ENCODE results near the gene WDR33. TPM values are rescaled to one million over a fixed set of nuclear protein-coding genes. Genes with fewer than 3 reads are reported as not detected.
A peak's percentile ranks its signal among the peaks of the same experiment; 100 is the strongest.

Gene WDR33
- total RNA-seq, 1 donor from 2014 or later: 60.1 TPM

GRCh38 chr2:127719301-127720218, 91.4 kb downstream of the WDR33 start:
- no peak for DNase-seq (ENCODE audit: low spot score)

GRCh38 chr2:127718271-127718670, 92.7 kb downstream of the WDR33 start:
- DNase-seq (ENCODE audit: low spot score): no peak

GRCh38 chr2:127715778-127716449, 95.1 kb downstream of the WDR33 start:
- DNase-seq (ENCODE audit: low spot score): no peak

- DNase-seq (ENCODE audit: low spot score): no peak
Observed at GRCh38 chr2:127713562-127713961, 97.4 kb downstream of the WDR33 start.

- DNase-seq (ENCODE audit: low spot score): no peak
Observed at GRCh38 chr2:127712999-127713398, 98.0 kb downstream of the WDR33 start.

GRCh38 chr2:127709336-127709735, 101.6 kb downstream of the WDR33 start:
- DNase-seq (ENCODE audit: low spot score): no peak

GRCh38 chr2:127707890-127708648, 102.9 kb downstream of the WDR33 start:
- DNase-seq (ENCODE audit: low spot score): no peak

DNA sequence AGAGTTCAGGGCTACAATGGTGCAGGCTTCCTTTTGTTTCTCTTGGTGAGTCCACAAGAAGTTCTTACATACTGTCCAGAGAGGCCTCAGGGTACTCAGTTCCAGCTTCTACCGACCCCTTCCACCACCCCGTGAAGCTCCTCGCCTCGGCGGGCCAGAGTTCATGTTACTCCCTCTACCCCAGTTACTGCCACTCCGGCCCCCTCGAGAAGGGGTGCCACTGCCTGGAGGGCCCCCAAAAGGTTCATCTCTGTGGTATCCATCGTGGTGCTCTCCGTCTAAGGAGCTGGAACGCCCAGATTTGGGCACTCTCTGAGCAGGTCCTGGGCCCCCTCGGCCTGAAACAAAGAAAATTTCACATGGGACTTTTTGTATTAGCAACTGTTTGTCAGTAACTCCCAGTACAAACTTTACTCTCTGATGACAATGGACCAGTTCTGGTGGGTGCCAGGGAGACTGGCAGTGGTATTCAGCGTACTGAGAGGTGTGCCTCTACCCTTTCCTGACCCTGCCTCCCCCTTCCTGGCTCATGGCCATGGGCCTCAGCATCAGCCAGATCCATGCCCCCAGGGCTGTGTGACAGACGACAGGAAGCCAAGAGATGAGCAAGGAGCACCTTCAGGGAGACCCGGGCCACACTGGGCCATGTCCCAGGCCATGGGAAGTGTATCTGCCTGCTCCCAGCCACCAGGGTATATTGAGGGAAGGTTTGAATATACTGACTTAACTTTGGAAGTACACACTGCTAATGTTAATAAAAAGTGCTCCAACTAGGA, 104.6 kb downstream of the WDR33 start:
- no peak for DNase-seq (ENCODE audit: low spot score)

GRCh38 chr2:127705391-127706065, 105.4 kb downstream of the WDR33 start:
- DNase-seq (ENCODE audit: low spot score): no peak

- DNase-seq (ENCODE audit: low spot score): no peak
Observed at GRCh38 chr2:127704641-127705390, 106.2 kb downstream of the WDR33 start.

DNA sequence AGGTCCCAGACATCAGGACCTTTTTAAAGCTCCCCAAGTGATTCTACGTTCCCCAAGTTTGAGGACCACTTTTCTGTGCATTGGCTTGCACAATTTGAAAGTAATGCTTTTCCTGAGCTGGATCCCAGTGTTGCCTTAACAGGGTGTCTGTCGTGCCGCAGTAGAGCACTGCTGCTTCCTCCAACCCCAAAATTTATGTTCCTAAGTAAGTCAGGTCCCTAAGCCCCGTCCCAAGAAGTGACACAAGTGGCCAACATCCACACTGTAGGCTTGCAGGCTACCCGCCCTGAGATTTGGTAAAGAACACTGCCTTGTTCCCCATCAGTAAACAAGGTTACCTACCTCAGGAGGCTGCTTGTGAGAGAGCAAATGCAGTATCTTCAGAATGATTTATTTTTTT, 107.7 kb downstream of the WDR33 start:
- no peak for DNase-seq (ENCODE audit: low spot score)

DNA sequence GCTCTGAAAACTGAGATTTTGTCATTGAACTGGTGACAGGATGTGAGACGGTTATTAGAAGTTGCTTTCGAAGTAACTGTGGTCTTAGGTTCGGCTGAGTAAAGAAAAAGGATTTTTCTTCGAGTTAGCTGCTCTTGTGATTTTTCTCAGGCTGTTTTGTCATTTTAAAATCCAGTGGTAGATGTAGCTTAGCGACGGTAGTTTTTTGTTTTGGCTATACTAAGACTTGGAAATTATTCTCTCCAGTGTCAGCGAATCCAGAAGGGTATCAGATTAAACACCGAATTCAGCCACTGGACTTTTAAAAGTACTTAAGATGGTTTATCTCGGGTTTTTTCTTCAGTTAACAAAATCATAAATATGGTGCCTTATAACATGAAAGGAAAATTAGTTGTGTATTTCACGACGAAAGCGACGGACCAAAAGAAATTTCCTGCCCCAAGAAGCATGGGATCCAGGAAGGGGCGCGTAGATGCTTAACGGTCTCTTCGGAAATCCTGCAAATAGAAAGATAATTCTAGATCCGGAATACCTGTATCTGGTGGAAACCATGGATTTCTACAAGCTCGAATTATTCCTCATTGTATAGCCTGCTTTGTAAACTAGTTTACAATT, 108.5 kb downstream of the WDR33 start:
- DNase-seq (ENCODE audit: low spot score): no peak

- DNase-seq (ENCODE audit: low spot score): peak; percentile 80
Observed at GRCh38 chr2:127701651-127702394, 109.1 kb downstream of the WDR33 start.

- DNase-seq (ENCODE audit: low spot score): peak; percentile 94
Observed at GRCh38 chr2:127701193-127701650, 109.7 kb downstream of the WDR33 start, which contains the start of gene SFT2D3. Gene SFT2D3, plus strand, starts transcription at chr2:127701497. Its CDS starts 32 bp downstream, at chr2:127701529.

GRCh38 chr2:127700527-127701192, 110.3 kb downstream of the WDR33 start:
- DNase-seq (ENCODE audit: low spot score): peak; percentile 78

DNA sequence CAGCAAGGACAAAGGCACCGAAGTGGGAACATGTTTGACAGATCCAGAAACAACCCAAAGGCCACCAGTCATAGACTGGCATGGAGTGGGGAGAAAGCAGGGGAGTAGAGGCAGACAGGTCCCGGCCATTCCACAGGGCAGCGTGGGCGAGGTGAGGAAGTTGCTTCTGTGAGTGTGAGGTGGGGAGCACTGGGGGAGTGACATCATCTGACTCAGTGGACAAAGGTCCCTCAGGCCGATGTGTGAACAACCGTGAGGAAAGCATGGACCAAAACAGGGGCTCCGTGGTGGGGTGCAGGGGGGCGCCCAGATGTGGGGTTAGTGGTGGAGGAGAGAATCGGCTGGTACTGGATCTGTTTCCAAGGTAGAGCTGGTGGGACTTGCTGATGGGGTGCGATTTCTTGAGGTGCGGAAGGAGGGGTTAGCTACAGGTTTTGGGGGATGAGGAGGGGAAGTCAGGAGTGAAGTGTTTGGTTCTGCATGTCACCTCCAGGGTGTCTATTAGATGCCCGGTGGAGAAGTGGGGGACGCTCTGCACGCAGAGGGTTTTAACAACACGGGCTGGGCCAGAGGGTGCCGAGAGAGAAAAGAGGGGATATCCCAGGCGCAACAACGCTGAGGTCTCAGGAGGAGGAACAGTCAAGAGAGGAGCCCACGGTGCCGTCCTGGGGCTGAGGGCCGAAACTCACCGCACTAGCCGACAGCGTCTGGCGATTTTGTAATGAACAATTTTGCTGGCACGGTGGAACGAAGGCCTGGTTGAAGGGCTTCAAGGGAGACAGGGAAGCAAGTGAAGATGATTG, 112.2 kb downstream of the WDR33 start:
- DNase-seq (ENCODE audit: low spot score): no peak

DNA sequence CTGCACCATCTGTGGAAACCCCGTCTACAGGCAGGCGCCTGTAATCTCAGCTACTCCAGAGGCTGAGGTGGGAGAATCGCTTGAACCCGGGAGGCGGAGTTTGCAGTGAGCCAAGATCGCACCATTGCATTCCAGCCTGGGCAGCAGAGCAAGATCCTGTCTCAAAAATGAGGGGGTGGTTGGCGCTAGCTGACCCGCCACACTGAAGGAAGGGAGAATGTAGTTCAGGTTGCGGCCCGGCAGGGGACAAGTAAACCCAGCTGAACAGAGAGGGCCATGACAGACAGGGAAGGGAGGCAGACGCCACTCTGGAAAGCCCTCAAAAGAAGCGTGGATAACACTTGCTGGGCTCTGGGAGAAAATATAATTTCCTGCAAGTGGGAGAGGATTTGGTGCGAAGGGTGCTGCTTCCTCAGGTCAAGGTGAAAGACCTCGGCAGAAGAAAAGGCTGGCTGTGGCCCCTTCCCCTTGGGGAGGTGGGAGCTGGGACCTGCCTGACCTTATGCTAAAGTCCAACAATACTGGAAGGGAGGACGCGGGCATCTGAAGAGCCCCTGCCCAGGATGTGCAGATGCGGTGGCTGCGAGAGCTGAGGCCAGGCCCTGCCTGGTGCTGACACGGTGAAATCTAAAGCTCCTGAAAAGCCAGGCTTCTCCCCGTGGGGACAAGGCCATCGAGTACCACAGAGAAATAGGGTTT, 113.3 kb downstream of the WDR33 start:
- no peak for DNase-seq (ENCODE audit: low spot score)

Measured in ureter (tissue), 1 donor.